ENCODE measurements around the gene PLCL1. TPM values are rescaled to one million over a fixed set of nuclear protein-coding genes. Genes with fewer than 3 reads are reported as not detected.

PLCL1 gene
- total RNA-seq, 2 donors from 2014 or later = 0.04 to 0.11 TPM

DNA sequence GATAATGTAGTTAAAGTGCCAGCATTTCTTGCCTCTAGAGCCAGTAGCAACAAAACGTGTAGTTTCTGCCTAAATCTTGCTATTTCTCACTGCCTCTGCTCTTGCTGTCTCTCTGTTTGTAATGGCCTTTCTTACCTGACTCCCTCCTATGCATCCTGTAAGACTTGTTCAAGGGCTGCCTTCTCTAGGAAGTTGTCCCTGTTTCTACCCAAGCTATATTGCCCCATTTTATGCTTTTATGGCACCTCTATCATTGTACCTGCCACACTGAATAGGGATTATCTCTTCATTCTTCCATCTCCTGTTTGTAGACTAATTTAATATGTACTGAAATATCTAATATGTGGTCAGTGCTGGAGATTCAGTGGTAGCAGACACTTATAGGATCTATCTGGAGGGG is 49.2 kb downstream of the PLCL1 start:
- no peak for DNase-seq
- Mint-ChIP-seq H3K27me3 (ENCODE audit: insufficient read depth) (no peaks in the 10 kb centered on the region), H3K36me3 (ENCODE audit: low read depth) (no peaks in the 10 kb centered on the region), H3K4me3 (no peak overlapping the region), H3K27ac (no peak overlapping the region), H3K4me1 (peaks cover 17% of the 10 kb centered on the region), H3K9me3 (peaks cover 1% of the 10 kb centered on the region)
- Histone ChIP-seq H3K4me3 (ENCODE audit: low read length) (no peak overlapping the region), H3K27ac (ENCODE audit: low read depth, low read length) (no peak overlapping the region), H3K9ac (ENCODE audit: extremely low read depth, low read length, poor library complexity, severe bottlenecking) (no peak overlapping the region), H3K27me3 (ENCODE audit: control insufficient read depth, insufficient read depth, low read length, poor library complexity, severe bottlenecking) (no peaks in the 10 kb centered on the region), H3K9me3 (ENCODE audit: control insufficient read depth, low read length) (peaks cover 2% of the 10 kb centered on the region), H3K36me3 (ENCODE audit: control insufficient read depth, insufficient read depth, low read length) (no peaks in the 10 kb centered on the region), H3K4me1 (ENCODE audit: control insufficient read depth, insufficient read depth, low read length) (no peaks in the 10 kb centered on the region)
- 76 to 93% methylated on average over 1 of the region's 1 CpG for WGBS, 2 experiments (ENCODE audit: insufficient coverage in 1 of 2, insufficient read length in 1 of 2)
- TF ChIP-seq, protein P1, sequence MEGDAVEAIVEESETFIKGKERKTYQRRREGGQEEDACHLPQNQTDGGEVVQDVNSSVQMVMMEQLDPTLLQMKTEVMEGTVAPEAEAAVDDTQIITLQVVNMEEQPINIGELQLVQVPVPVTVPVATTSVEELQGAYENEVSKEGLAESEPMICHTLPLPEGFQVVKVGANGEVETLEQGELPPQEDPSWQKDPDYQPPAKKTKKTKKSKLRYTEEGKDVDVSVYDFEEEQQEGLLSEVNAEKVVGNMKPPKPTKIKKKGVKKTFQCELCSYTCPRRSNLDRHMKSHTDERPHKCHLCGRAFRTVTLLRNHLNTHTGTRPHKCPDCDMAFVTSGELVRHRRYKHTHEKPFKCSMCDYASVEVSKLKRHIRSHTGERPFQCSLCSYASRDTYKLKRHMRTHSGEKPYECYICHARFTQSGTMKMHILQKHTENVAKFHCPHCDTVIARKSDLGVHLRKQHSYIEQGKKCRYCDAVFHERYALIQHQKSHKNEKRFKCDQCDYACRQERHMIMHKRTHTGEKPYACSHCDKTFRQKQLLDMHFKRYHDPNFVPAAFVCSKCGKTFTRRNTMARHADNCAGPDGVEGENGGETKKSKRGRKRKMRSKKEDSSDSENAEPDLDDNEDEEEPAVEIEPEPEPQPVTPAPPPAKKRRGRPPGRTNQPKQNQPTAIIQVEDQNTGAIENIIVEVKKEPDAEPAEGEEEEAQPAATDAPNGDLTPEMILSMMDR (conservative IDR thresholded peaks at IDR 0.05) = no peak

DNA sequence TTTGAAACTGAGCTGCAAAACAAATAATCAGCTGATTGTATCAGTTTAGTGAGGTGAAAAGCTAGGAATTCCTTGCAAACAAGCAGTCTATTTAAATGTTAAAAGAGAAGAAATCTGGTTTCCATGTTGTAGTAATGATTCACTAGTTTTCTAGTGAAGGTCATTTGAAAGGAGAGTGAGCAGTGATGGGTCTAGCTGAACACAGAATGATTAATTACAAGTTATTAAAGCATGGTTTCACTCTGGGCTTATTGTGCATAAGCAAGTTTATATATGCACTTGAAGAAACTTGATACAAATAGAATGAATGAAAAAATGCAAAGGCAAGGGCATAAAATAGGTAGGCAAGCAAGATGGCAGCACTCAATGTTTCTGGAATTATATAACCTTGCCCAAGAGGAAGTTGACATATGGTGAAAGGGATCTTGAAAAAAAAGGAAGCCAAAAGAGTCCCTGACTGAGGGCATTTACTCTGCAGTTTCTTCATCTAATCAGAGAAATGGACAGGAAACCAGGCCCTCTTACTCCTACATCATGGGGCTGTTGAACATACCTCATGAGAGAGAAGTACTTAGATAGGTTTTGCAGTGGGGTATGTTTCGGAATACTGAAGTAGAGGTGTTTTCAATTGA is 53.2 kb downstream of the PLCL1 start:
- no peak overlapping the region for H3K4me3 Mint-ChIP-seq
- Histone ChIP-seq H3K9ac (ENCODE audit: extremely low read depth, low read length, poor library complexity, severe bottlenecking) (no peak overlapping the region), H3K36me3 (ENCODE audit: control insufficient read depth, insufficient read depth, low read length) (no peaks in the 10 kb centered on the region), H3K4me1 (ENCODE audit: control insufficient read depth, insufficient read depth, low read length) (no peaks in the 10 kb centered on the region), H3K27ac (ENCODE audit: low read depth, low read length) (no peak overlapping the region), H3K9me3 (ENCODE audit: control insufficient read depth, low read length) (peaks cover 7% of the 10 kb centered on the region), H3K4me3 (ENCODE audit: low read length) (no peak overlapping the region), H3K27me3 (ENCODE audit: control insufficient read depth, insufficient read depth, low read length, poor library complexity, severe bottlenecking) (no peaks in the 10 kb centered on the region)
- no peaks in the 10 kb centered on the region for H3K36me3 Mint-ChIP-seq (ENCODE audit: low read depth)
- no peak for DNase-seq
- peaks cover 19% of the 10 kb centered on the region for H3K4me1 Mint-ChIP-seq
- H3K27me3 Mint-ChIP-seq (ENCODE audit: insufficient read depth) = no peaks in the 10 kb centered on the region
- H3K27ac Mint-ChIP-seq = no peak overlapping the region
- TF ChIP-seq, protein P1 (conservative IDR thresholded peaks at IDR 0.05) = no peak
- 86 to 97% methylated on average over 1 of the region's 1 CpG for WGBS, 2 experiments (ENCODE audit: insufficient coverage in 1 of 2, insufficient read length in 1 of 2)
- H3K9me3 Mint-ChIP-seq = peaks cover 7% of the 10 kb centered on the region

DNA sequence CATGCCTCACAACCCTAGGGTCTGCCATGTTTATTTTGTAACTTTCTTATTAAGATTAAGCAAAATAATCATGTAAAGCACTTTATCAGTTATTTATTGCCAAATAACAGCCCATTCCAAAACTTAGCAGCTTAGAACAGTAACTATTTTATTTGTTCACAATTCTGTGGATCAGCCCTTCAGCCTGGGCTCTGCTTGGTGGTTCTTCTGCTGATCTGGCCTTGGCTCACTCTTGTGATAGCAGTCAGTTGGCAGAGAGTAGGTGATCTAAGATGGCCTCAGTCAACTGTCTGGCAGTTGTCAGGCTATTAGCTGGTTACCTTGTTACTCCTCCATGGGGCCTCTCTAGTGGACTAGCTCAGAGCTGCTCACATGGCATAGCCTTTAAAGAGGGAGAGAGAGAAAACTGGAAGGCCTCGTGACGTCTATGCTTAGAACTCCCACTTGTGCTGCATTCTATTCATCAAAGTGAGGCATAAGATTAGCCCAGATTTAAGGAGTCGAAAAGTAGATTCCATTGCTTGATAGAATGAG is 54.3 kb downstream of the PLCL1 start:
- Histone ChIP-seq H3K9ac (ENCODE audit: extremely low read depth, low read length, poor library complexity, severe bottlenecking) (no peak overlapping the region), H3K27ac (ENCODE audit: low read depth, low read length) (no peak overlapping the region), H3K9me3 (ENCODE audit: control insufficient read depth, low read length) (peaks cover 7% of the 10 kb centered on the region), H3K27me3 (ENCODE audit: control insufficient read depth, insufficient read depth, low read length, poor library complexity, severe bottlenecking) (no peaks in the 10 kb centered on the region), H3K4me1 (ENCODE audit: control insufficient read depth, insufficient read depth, low read length) (no peaks in the 10 kb centered on the region), H3K36me3 (ENCODE audit: control insufficient read depth, insufficient read depth, low read length) (no peaks in the 10 kb centered on the region), H3K4me3 (ENCODE audit: low read length) (no peak overlapping the region)
- Mint-ChIP-seq H3K36me3 (ENCODE audit: low read depth) (no peaks in the 10 kb centered on the region), H3K4me3 (no peak overlapping the region), H3K27me3 (ENCODE audit: insufficient read depth) (no peaks in the 10 kb centered on the region), H3K4me1 (peaks cover 19% of the 10 kb centered on the region), H3K9me3 (peaks cover 7% of the 10 kb centered on the region), H3K27ac (no peak overlapping the region)
- 61 to 67% methylated on average over 3 of the region's 3 CpGs for WGBS, 2 experiments (ENCODE audit: insufficient coverage in 1 of 2, insufficient read length in 1 of 2)
- TF ChIP-seq, protein P1 (conservative IDR thresholded peaks at IDR 0.05) = no peak
- no peak for DNase-seq

Measured in endodermal cell (in vitro differentiated cells).